HG03159 (cell line): ENCODE results near the gene TCP10L.
"Not testable (repeated sequence)": the region's sequence is repeated elsewhere in the genome, so short reads cannot be mapped to it uniquely, and the experiment has no call there.

Experiments used
- ATAC-seq: cut with Tn5 transposase; IDR thresholded peaks from one replicate; pipeline ENCODE4 v1.9.1; 2021; ENCODE audit warnings: mild to moderate bottlenecking, moderate library complexity; ENCODE audit not compliant: unreplicated experiment

Gene TCP10L

GRCh38 chr21:32587651-32588050 lies 2.3 kb upstream of the TCP10L start:
- no peak for ATAC-seq

GRCh38 chr21:32587120-32587519 lies 1.8 kb upstream of the TCP10L start:
- ATAC-seq: no peak

GRCh38 chr21:32585970-32586369 lies 647 bp upstream of the TCP10L start:
- no peak for ATAC-seq

GRCh38 chr21:32584472-32584871 lies 851 bp downstream of the TCP10L start:
- ATAC-seq: no peak

- no peak for ATAC-seq
Observed at GRCh38 chr21:32581732-32582131, 3.6 kb downstream of the TCP10L start.

- no peak for ATAC-seq
Observed at GRCh38 chr21:32580949-32581348, 4.4 kb downstream of the TCP10L start.

- ATAC-seq: no peak
Observed at GRCh38 chr21:32578107-32578691, 7.1 kb downstream of the TCP10L start.

- ATAC-seq: no peak
Observed at GRCh38 chr21:32576011-32576410, 9.3 kb downstream of the TCP10L start.

- no peak for ATAC-seq
Observed at GRCh38 chr21:32574946-32575925, 10.1 kb downstream of the TCP10L start.

- ATAC-seq: no peak
Observed at GRCh38 chr21:32572574-32573420, 12.5 kb downstream of the TCP10L start.

GRCh38 chr21:32570456-32570855 lies 14.9 kb downstream of the TCP10L start:
- no peak for ATAC-seq

GRCh38 chr21:32569261-32570230 lies 15.8 kb downstream of the TCP10L start:
- peak; percentile 80 for ATAC-seq

GRCh38 chr21:32567626-32568025 lies 17.7 kb downstream of the TCP10L start:
- ATAC-seq: no peak

- no peak for ATAC-seq
Observed at GRCh38 chr21:32566741-32567389, 18.5 kb downstream of the TCP10L start.

- no peak for ATAC-seq
Observed at GRCh38 chr21:32565856-32566465, 19.4 kb downstream of the TCP10L start.

- ATAC-seq: no peak
Observed at GRCh38 chr21:32562915-32563314, 22.4 kb downstream of the TCP10L start.

GRCh38 chr21:32562426-32562825 lies 22.9 kb downstream of the TCP10L start:
- no peak for ATAC-seq

GRCh38 chr21:32561476-32561875 lies 23.8 kb downstream of the TCP10L start:
- not testable (repeated sequence) for ATAC-seq

- no peak for ATAC-seq
Observed at GRCh38 chr21:32560896-32561295, 24.4 kb downstream of the TCP10L start.
